Testis (tissue), 3 donors: ENCODE data around the gene VSIG8. TPM values are rescaled to one million over a fixed set of nuclear protein-coding genes. Genes with fewer than 3 reads are reported as not detected.

ENCODE experiments used
- DNase-seq: peaks from one replicate; pipeline ENCODE4 v3.0.0-alpha.2; 2019
- H3K27ac ChIP-seq, 2 donors: fragments of 200-600 bp; sonication (generic); one replicate each; pipeline ENCODE4 v1.5.1; 2019
- H3K27me3 ChIP-seq: fragments of 200-600 bp; sonication (generic); one replicate; pipeline ENCODE4 v1.5.1; 2019
- H3K36me3 ChIP-seq: fragments of 200-600 bp; sonication (generic); one replicate; pipeline ENCODE4 v1.5.1; 2017; ENCODE audit warnings: low read depth; ENCODE audit errors: missing control alignments
- H3K4me1 ChIP-seq: fragments of 200-600 bp; sonication (generic); one replicate; pipeline ENCODE4 v1.5.1; 2019
- H3K4me3 ChIP-seq, 2 donors: fragments of 200-600 bp; sonication (generic); one replicate each; pipeline ENCODE4 v1.5.1; 2017 to 2019
- H3K9me3 ChIP-seq: fragments of 200-600 bp; sonication (generic); one replicate; pipeline ENCODE4 v1.5.1; 2017
- CTCF ChIP-seq, 3 experiments: fragments of 450-650 bp in 2 of 3; fragments of 200-600 bp in 1 of 3; sonication (generic) in 1 of 3; IDR thresholded peaks; one replicate each; pipeline ENCODE4 v1.5.1; 2016 to 2019; ENCODE audit warnings: antibody characterized with exemption in 3 of 3, mild to moderate bottlenecking in 2 of 3, moderate library complexity in 1 of 3
- POLR2A ChIP-seq: fragments of 450-650 bp; IDR thresholded peaks from one replicate; pipeline ENCODE4 v1.6.1; 2017; ENCODE audit warnings: antibody characterized with exemption, mild to moderate bottlenecking, moderate library complexity
- WGBS, 2 donors: methylation state at CpG; one replicate each; pipeline ENCODE4 v1.1.5; 2018; 5-methylcytosine and 5-hydroxymethylcytosine counted together
- intact Hi-C: fragments of 100-400 bp; cut with DNase I; formaldehyde crosslinking; loops from one replicate; pipeline ENCODE4 v1.15.1; 2023; ENCODE audit warnings: low total_unique reads
- polyA plus RNA-seq: library from polyadenylated mRNA; stranded (reverse); fragments of 350-450 nt; fragmentation: Illumina TruSeq; extraction: RNeasy Lipid Tissue Mini Kit (QIAGEN cat#74804); gene quantifications from one replicate; pipeline ENCODE4 v1.2.3, GENCODE V29; 2014; ENCODE audit warnings: low read depth, low replicate concordance; ENCODE audit not compliant: insufficient read depth
- total RNA-seq, 2 donors: library from RNA; depleted of rRNA; stranded (reverse); fragments of >200 nt; gene quantifications; one replicate each; pipeline ENCODE4 v1.2.3, GENCODE V29; 2016

Gene VSIG8
- total and polyA plus RNA-seq, 3 donors from 2014 or later: 0.43 to 0.55 TPM; not detected in 1

GRCh38 chr1:159847231-159847630, 15.2 kb downstream of the VSIG8 start:
- no peak overlapping the region for H3K27ac ChIP-seq
- intact Hi-C loops: no loop called here
- no peaks in the 10 kb centered on the region for H3K9me3 ChIP-seq
- no peaks in the 10 kb centered on the region for H3K4me1 ChIP-seq
- no peaks in the 10 kb centered on the region for H3K36me3 ChIP-seq
- no peak for DNase-seq
- H3K27me3 ChIP-seq: no peaks in the 10 kb centered on the region
- 33 to 71% methylated on average over 2 to 4 of the region's 4 CpGs for WGBS, 2 donors
- TF ChIP-seq POLR2A: no peak
- TF ChIP-seq CTCF (IDR thresholded peaks at IDR 0.05): no peak
- no peak overlapping the region for H3K4me3 ChIP-seq

DNA sequence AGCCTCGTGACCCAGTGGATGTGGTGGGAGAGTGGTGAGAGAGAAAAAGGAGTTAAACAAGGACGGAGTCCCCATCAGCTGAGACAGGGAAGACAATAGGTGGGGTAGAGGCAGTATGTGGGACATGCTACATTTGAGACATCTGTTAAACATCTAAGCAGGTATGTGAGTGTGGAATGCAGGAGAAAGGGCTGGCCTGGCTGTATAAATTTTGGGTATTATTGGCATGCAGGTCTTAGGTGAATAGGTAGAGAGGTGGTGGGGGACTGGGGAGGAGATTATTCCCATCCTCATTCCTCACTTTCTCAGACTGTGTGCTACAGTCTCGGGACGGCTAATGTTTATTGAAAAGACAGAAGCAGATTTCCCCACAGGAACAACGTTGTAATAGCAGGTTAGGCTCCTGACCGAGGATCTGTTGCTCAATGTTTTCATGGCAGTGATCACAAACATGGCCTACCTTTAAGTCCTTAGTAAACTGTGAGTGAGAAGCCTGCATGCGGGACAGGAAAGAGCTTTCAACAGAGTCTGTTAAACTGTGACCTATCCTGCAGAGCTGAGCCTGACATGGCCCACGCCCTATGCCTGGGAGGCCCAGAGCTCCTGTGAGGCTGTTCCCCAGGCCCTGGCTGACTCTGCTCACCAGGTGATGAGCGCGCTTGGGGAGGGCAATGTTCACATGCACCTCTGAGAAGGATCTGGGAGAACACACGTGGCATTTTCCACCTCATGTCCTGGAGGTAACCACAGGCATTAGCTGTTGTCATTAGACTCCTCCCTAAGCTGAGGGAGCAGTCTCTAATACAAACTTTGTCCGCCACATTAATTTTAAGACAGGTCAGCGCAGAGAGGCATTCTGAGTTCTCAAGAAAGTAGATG, 16.5 kb downstream of the VSIG8 start:
- Histone ChIP-seq H3K36me3 (no peaks in the 10 kb centered on the region), H3K4me1 (no peaks in the 10 kb centered on the region)
- 88 to 94% methylated on average over 9 to 13 of the region's 13 CpGs for WGBS, 2 donors

GRCh38 chr1:159843459-159843858, 19.0 kb downstream of the VSIG8 start:
- WGBS, 2 donors: 81 to 99% methylated on average over 4 of the region's 4 CpGs
- DNase-seq: no peak
- Histone ChIP-seq H3K36me3 (no peaks in the 10 kb centered on the region), H3K4me1 (no peaks in the 10 kb centered on the region), H3K9me3 (no peaks in the 10 kb centered on the region), H3K27ac (no peak overlapping the region), H3K27me3 (no peaks in the 10 kb centered on the region), H3K4me3 (no peak overlapping the region)
- intact Hi-C loops: no loop called here
- TF ChIP-seq POLR2A (no peak), CTCF (IDR thresholded peaks at IDR 0.05) (no peak)

More for the DNA sequence above, 16.5 kb downstream of the VSIG8 start:
- intact Hi-C loops: no loop called here
- H3K27me3 ChIP-seq: no peaks in the 10 kb centered on the region
- H3K27ac ChIP-seq: no peak overlapping the region
- DNase-seq: no peak
- TF ChIP-seq POLR2A: no peak
- H3K4me3 ChIP-seq: no peak overlapping the region
- H3K9me3 ChIP-seq: no peaks in the 10 kb centered on the region

GRCh38 chr1:159841749-159842148, 20.7 kb downstream of the VSIG8 start:
- no peaks in the 10 kb centered on the region for H3K4me1 ChIP-seq
- no peaks in the 10 kb centered on the region for H3K27me3 ChIP-seq
- H3K27ac ChIP-seq: no peak overlapping the region
- no peak for DNase-seq
- no peak overlapping the region for H3K4me3 ChIP-seq
- TF ChIP-seq POLR2A: no peak
- H3K9me3 ChIP-seq: no peaks in the 10 kb centered on the region
- WGBS, 2 donors: 76 to 78% methylated on average over 2 of the region's 2 CpGs
- intact Hi-C loops: no loop called here
- no peaks in the 10 kb centered on the region for H3K36me3 ChIP-seq

GRCh38 chr1:159839116-159839849, 23.2 kb downstream of the VSIG8 start:
- Histone ChIP-seq H3K27ac (no peak overlapping the region), H3K4me3 (no peak overlapping the region), H3K36me3 (no peaks in the 10 kb centered on the region), H3K9me3 (no peaks in the 10 kb centered on the region), H3K4me1 (no peaks in the 10 kb centered on the region), H3K27me3 (no peaks in the 10 kb centered on the region)
- TF ChIP-seq POLR2A (no peak), CTCF (IDR thresholded peaks at IDR 0.05) (no peak)
- 88 to 92% methylated on average over 5 of the region's 5 CpGs for WGBS, 2 donors
- intact Hi-C loops: no loop called here
- DNase-seq: no peak
